Panc1 (cell line): ENCODE data around the gene LITAF. TPM values are rescaled to one million over a fixed set of nuclear protein-coding genes. Genes with fewer than 3 reads are reported as not detected.

Experiments used
- ATAC-seq: fragments of 200-7000 bp; cut with Tn5 transposase; 2 replicates; pipeline ENCODE4 v1.9.1; 2020; ENCODE audit warnings: mild to moderate bottlenecking, moderate library complexity
- BruUV-seq: library from RNA; stranded (reverse); fragments of 400-500 nt; replicated peaks from 2 replicates; lab custom pipeline; 2021; lab: Mats Ljungman, UMichigan
- CTCF ChIA-PET: fragments of 300-600 bp; sonication (Branson Sonifier 250); formaldehyde crosslinking; loops from one replicate; lab custom pipeline; 2022; ENCODE audit warnings: antibody characterized with exemption; lab: Charles Lee
- POLR2A ChIA-PET: fragments of 300-600 bp; sonication (Branson Sonifier 250); formaldehyde crosslinking; loops from one replicate; lab custom pipeline; 2022; ENCODE audit warnings: antibody characterized with exemption; lab: Charles Lee
- DNase-seq: peaks from one replicate; pipeline ENCODE4 v3.0.0-alpha.2; 2010; ENCODE audit warnings: low read depth, low spot score
- H3K27ac ChIP-seq: 2 replicates; pipeline ENCODE4 v1.5.1; 2011; ENCODE audit warnings: mild to moderate bottlenecking, low read length, inconsistent platforms
- H3K27me3 ChIP-seq: fragments of 200-500 bp; sonication (Bioruptor generic); 2 replicates; pipeline ENCODE4 v1.6.0; 2014; ENCODE audit warnings: low read length, inconsistent platforms; ENCODE audit not compliant: control insufficient read depth, insufficient read depth
- H3K36me3 ChIP-seq: fragments of 200-500 bp; sonication (Bioruptor generic); 2 replicates; pipeline ENCODE4 v1.5.1; 2014; ENCODE audit warnings: inconsistent platforms, mild to moderate bottlenecking, low read length, moderate library complexity; ENCODE audit not compliant: control insufficient read depth, insufficient read depth
- H3K4me1 ChIP-seq: 2 replicates; pipeline ENCODE4 v1.5.1; 2011; ENCODE audit warnings: inconsistent platforms, mild to moderate bottlenecking, low read length, moderate library complexity; ENCODE audit not compliant: control insufficient read depth, insufficient read depth
- H3K4me3 ChIP-seq, 2 experiments: 2 replicates each; pipeline ENCODE4 v1.5.1; 2011 to 2012; ENCODE audit warnings: low read depth in 2 of 2, low read length in 2 of 2, mild to moderate bottlenecking in 2 of 2, inconsistent platforms in 1 of 2, moderate library complexity in 1 of 2
- H3K9me3 ChIP-seq: fragments of 200-500 bp; sonication (Bioruptor generic); 2 replicates; pipeline ENCODE4 v1.5.1; 2014; ENCODE audit warnings: low read depth, mild to moderate bottlenecking, inconsistent platforms, low read length, moderate library complexity; ENCODE audit not compliant: control insufficient read depth, insufficient read depth
- POLR2AphosphoS5 ChIP-seq: IDR thresholded peaks from 2 replicates; pipeline ENCODE4 v1.6.1; 2012; ENCODE audit warnings: mild to moderate bottlenecking, low read depth, low read length, moderate library complexity
- SIN3A ChIP-seq: IDR thresholded peaks from 2 replicates; pipeline ENCODE4 v1.6.1; 2012; ENCODE audit warnings: low read depth, mild to moderate bottlenecking, low read length, moderate library complexity, borderline replicate concordance; ENCODE audit not compliant: insufficient read depth
- TCF7L2 ChIP-seq: IDR thresholded peaks from 2 replicates; pipeline ENCODE4 v1.6.1; 2011; ENCODE audit warnings: mild to moderate bottlenecking, low read depth, low read length, inconsistent platforms
- in situ Hi-C: cut with HindIII; loops from 2 replicates; pipeline ENCODE4 v1.10.0; 2016; ENCODE audit warnings: low sequenced_read_pairs, low pct_unique_long_range_greater_than_20kb
- intact Hi-C: fragments of 100-400 bp; cut with micrococcal nuclease; formaldehyde crosslinking; loops from one replicate; pipeline ENCODE4 v1.10.0; 2022; ENCODE audit not compliant: unreplicated experiment
- total RNA-seq: library from RNA; stranded (reverse); gene quantifications from one replicate; pipeline ENCODE4 v1.2.1, GENCODE V29; 2021; ENCODE audit not compliant: unreplicated experiment
- TF ChIP-seq, protein P1 (sequence below): fragments of 450-650 bp; IDR thresholded peaks from 2 replicates; pipeline ENCODE4 v1.5.1; 2017; ENCODE audit warnings: mild to moderate bottlenecking
- TF ChIP-seq, protein P2 (sequence below), 2 experiments: IDR thresholded peaks; 2 replicates each; pipeline ENCODE4 v1.6.1; 2011 to 2012; ENCODE audit warnings: low read depth in 2 of 2, control low read depth in 1 of 2, low read length in 1 of 2, mild to moderate bottlenecking in 1 of 2, moderate library complexity in 1 of 2; ENCODE audit not compliant: insufficient read depth in 1 of 2

Gene LITAF
- total RNA-seq, 1 experiment from 2014 or later = 85.2 TPM

DNA sequence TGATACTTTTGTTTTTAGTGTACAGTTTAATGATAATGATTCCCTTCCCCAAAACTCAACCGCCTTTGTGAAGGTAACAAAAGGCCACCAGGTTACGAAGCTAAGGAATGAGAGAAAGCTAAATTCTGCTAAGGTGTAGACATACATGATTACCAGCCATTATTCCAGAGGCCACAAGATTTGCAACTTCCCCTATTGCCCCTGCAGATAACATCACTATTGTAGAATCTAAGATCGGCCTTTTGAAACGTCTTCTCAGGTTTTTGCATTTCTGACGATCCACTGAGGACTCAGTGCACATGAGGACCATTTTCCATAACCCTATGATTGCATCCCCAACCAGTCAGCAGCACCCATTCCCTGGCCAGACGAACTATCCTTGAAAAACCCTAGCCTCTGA, 47.6 kb upstream of the LITAF start:
- H3K9me3 ChIP-seq = no peaks in the 10 kb centered on the region
- POLR2A ChIA-PET = no interaction called here
- H3K4me3 ChIP-seq = no peak overlapping the region
- no peak for ATAC-seq
- in situ Hi-C loops = no loop called here
- TF ChIP-seq, protein P1, sequence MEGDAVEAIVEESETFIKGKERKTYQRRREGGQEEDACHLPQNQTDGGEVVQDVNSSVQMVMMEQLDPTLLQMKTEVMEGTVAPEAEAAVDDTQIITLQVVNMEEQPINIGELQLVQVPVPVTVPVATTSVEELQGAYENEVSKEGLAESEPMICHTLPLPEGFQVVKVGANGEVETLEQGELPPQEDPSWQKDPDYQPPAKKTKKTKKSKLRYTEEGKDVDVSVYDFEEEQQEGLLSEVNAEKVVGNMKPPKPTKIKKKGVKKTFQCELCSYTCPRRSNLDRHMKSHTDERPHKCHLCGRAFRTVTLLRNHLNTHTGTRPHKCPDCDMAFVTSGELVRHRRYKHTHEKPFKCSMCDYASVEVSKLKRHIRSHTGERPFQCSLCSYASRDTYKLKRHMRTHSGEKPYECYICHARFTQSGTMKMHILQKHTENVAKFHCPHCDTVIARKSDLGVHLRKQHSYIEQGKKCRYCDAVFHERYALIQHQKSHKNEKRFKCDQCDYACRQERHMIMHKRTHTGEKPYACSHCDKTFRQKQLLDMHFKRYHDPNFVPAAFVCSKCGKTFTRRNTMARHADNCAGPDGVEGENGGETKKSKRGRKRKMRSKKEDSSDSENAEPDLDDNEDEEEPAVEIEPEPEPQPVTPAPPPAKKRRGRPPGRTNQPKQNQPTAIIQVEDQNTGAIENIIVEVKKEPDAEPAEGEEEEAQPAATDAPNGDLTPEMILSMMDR = no peak
- TF ChIP-seq, protein P2, sequence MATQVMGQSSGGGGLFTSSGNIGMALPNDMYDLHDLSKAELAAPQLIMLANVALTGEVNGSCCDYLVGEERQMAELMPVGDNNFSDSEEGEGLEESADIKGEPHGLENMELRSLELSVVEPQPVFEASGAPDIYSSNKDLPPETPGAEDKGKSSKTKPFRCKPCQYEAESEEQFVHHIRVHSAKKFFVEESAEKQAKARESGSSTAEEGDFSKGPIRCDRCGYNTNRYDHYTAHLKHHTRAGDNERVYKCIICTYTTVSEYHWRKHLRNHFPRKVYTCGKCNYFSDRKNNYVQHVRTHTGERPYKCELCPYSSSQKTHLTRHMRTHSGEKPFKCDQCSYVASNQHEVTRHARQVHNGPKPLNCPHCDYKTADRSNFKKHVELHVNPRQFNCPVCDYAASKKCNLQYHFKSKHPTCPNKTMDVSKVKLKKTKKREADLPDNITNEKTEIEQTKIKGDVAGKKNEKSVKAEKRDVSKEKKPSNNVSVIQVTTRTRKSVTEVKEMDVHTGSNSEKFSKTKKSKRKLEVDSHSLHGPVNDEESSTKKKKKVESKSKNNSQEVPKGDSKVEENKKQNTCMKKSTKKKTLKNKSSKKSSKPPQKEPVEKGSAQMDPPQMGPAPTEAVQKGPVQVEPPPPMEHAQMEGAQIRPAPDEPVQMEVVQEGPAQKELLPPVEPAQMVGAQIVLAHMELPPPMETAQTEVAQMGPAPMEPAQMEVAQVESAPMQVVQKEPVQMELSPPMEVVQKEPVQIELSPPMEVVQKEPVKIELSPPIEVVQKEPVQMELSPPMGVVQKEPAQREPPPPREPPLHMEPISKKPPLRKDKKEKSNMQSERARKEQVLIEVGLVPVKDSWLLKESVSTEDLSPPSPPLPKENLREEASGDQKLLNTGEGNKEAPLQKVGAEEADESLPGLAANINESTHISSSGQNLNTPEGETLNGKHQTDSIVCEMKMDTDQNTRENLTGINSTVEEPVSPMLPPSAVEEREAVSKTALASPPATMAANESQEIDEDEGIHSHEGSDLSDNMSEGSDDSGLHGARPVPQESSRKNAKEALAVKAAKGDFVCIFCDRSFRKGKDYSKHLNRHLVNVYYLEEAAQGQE (IDR thresholded peaks at IDR 0.05; ENCODE audit: insufficient read depth in 1 of 2, low read depth in 2 of 2, low read length in 1 of 2) = no peak
- no peak for TF ChIP-seq SIN3A
- TF ChIP-seq TCF7L2 = no peak
- no peak for TF ChIP-seq POLR2AphosphoS5
- CTCF ChIA-PET = no interaction called here
- H3K27ac ChIP-seq = no peak overlapping the region
- intact Hi-C loops = no loop called here
- DNase-seq = no peak
- no peaks in the 10 kb centered on the region for H3K27me3 ChIP-seq
- H3K36me3 ChIP-seq = no peaks in the 10 kb centered on the region
- no peaks in the 10 kb centered on the region for H3K4me1 ChIP-seq
- BruUV-seq = no TSS peak

DNA sequence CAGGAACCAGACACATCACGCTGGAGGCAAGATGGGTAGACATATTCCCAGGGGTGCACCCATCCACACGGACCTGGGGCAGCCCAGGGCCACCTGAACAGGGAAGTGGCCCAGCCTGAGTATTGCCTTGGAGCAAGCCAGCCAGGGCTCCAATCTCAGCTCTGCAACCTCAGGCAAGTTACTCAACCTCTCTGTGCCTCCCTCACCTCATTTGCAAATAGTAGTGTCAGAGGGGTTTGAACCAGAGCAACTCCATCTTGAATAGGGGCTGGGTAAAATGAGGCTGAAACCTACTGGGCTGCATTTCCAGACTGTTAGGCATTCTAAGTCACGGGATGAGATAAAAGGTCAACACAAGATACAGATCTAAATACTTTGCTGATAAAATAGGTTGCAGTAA, 46.4 kb upstream of the LITAF start:
- CTCF ChIA-PET = no interaction called here

More for the DNA sequence above, 46.4 kb upstream of the LITAF start:
- H3K4me3 ChIP-seq = no peak overlapping the region
- BruUV-seq = no TSS peak
- no peak overlapping the region for H3K27ac ChIP-seq
- ATAC-seq (no peak), DNase-seq (no peak)
- H3K27me3 ChIP-seq = no peaks in the 10 kb centered on the region
- H3K36me3 ChIP-seq = no peaks in the 10 kb centered on the region
- no peaks in the 10 kb centered on the region for H3K4me1 ChIP-seq
- TF ChIP-seq, protein P1 = no peak
- TF ChIP-seq TCF7L2 (no peak), SIN3A (no peak), POLR2AphosphoS5 (no peak)
- TF ChIP-seq, protein P2 (IDR thresholded peaks at IDR 0.05; ENCODE audit: insufficient read depth in 1 of 2, low read depth in 2 of 2, low read length in 1 of 2) = no peak
- H3K9me3 ChIP-seq = no peaks in the 10 kb centered on the region
- intact Hi-C loops = no loop called here
- POLR2A ChIA-PET = no interaction called here
- in situ Hi-C loops = no loop called here
